Measurements from ENCODE around the gene CDK6. TPM values are rescaled to one million over a fixed set of nuclear protein-coding genes. Genes with fewer than 3 reads are reported as not detected.

The CDK6 gene
- total RNA-seq, 4 donors from 2014 or later: 9.5 to 21.4 (median 15.9) TPM

GRCh38 chr7:92589056-92589455 lies 247.3 kb downstream of the CDK6 start:
- no peak for TF ChIP-seq CTCF (IDR thresholded peaks at IDR 0.05; ENCODE audit: low read depth)

GRCh38 chr7:92588561-92588960 lies 247.8 kb downstream of the CDK6 start:
- TF ChIP-seq CTCF (IDR thresholded peaks at IDR 0.05; ENCODE audit: low read depth): no peak

GRCh38 chr7:92586841-92587240 lies 249.5 kb downstream of the CDK6 start:
- no peak for TF ChIP-seq CTCF (IDR thresholded peaks at IDR 0.05; ENCODE audit: low read depth)

- TF ChIP-seq CTCF (IDR thresholded peaks at IDR 0.05; ENCODE audit: low read depth): no peak
These were observed 250.0 kb downstream of the CDK6 start for GRCh38 chr7:92586403-92586802.

GRCh38 chr7:92584953-92585352 lies 251.4 kb downstream of the CDK6 start:
- no peak for TF ChIP-seq CTCF (IDR thresholded peaks at IDR 0.05; ENCODE audit: low read depth)

GRCh38 chr7:92582948-92583347 lies 253.4 kb downstream of the CDK6 start:
- no peak for TF ChIP-seq CTCF (IDR thresholded peaks at IDR 0.05; ENCODE audit: low read depth)

- no peak for TF ChIP-seq CTCF (IDR thresholded peaks at IDR 0.05; ENCODE audit: low read depth)
These were observed 260.1 kb downstream of the CDK6 start for GRCh38 chr7:92576296-92576695.
